Astrocyte (in vitro differentiated cells and primary cell): ENCODE results near the gene ARHGAP9. TPM values are rescaled to one million over a fixed set of nuclear protein-coding genes. Genes with fewer than 3 reads are reported as not detected.

Experiments used
- DNase-seq: peaks from one replicate; pipeline ENCODE4 v3.0.0-alpha.2; 2010; ENCODE audit warnings: low read depth
- FAIRE-seq: peaks from 2 replicates; lab custom pipeline; 2011; peaks lifted over from hg19 to GRCh38; lab: Jason Lieb, UNC
- H2AFZ ChIP-seq: 2 replicates; pipeline ENCODE4 v1.6.0; 2012; ENCODE audit warnings: low read depth, low read length, inconsistent platforms
- H3K27ac ChIP-seq: 2 replicates; pipeline ENCODE4 v1.5.1; 2011; ENCODE audit warnings: low read depth, low read length, inconsistent platforms
- H3K27me3 ChIP-seq: 2 replicates; pipeline ENCODE4 v1.6.0; 2011; ENCODE audit warnings: low read length, inconsistent platforms; ENCODE audit not compliant: insufficient read depth
- H3K36me3 ChIP-seq: 2 replicates; pipeline ENCODE4 v1.5.1; 2011; ENCODE audit warnings: low read length, inconsistent platforms; ENCODE audit not compliant: insufficient read depth
- H3K4me1 ChIP-seq: 2 replicates; pipeline ENCODE4 v1.5.1; 2011; ENCODE audit warnings: low read length, inconsistent platforms; ENCODE audit not compliant: insufficient read depth
- H3K4me2 ChIP-seq: 2 replicates; pipeline ENCODE4 v1.6.0; 2012; ENCODE audit warnings: low read length, inconsistent platforms
- H3K4me3 ChIP-seq: 2 replicates; pipeline ENCODE4 v1.5.1; 2011; ENCODE audit warnings: low read depth, mild to moderate bottlenecking, low read length, inconsistent platforms; ENCODE audit not compliant: insufficient read depth
- H3K79me2 ChIP-seq: 2 replicates; pipeline ENCODE4 v1.6.0; 2012; ENCODE audit warnings: mild to moderate bottlenecking, low read length, inconsistent platforms; ENCODE audit not compliant: insufficient read depth
- H3K9ac ChIP-seq: 2 replicates; pipeline ENCODE4 v1.6.0; 2012; ENCODE audit warnings: mild to moderate bottlenecking, low read length, inconsistent platforms
- H3K9me3 ChIP-seq: 2 replicates; pipeline ENCODE4 v1.5.1; 2012; ENCODE audit warnings: low read depth, mild to moderate bottlenecking, low read length, inconsistent platforms; ENCODE audit not compliant: insufficient read depth
- H4K20me1 ChIP-seq: 2 replicates; pipeline ENCODE4 v1.6.0; 2012; ENCODE audit warnings: low read length, inconsistent platforms; ENCODE audit not compliant: insufficient read depth
- H3K27ac Mint-ChIP-seq: one replicate; pipeline ENCODE4 v1.8.0; 2021; ENCODE audit warnings: mild to moderate bottlenecking, mixed read lengths; ENCODE audit not compliant: unreplicated experiment
- H3K27me3 Mint-ChIP-seq: one replicate; pipeline ENCODE4 v1.8.0; 2021; ENCODE audit warnings: low read depth, mixed read lengths; ENCODE audit not compliant: unreplicated experiment
- H3K36me3 Mint-ChIP-seq: one replicate; pipeline ENCODE4 v1.8.0; 2021; ENCODE audit warnings: low read depth, mixed read lengths; ENCODE audit not compliant: unreplicated experiment
- H3K4me1 Mint-ChIP-seq: one replicate; pipeline ENCODE4 v1.8.0; 2021; ENCODE audit warnings: low read depth, mixed read lengths; ENCODE audit not compliant: unreplicated experiment
- H3K4me3 Mint-ChIP-seq: one replicate; pipeline ENCODE4 v1.8.0; 2021; ENCODE audit warnings: mild to moderate bottlenecking, moderate library complexity, mixed read lengths; ENCODE audit not compliant: unreplicated experiment
- H3K9me3 Mint-ChIP-seq: one replicate; pipeline ENCODE4 v1.8.0; 2021; ENCODE audit warnings: mild to moderate bottlenecking, mixed read lengths; ENCODE audit not compliant: unreplicated experiment
- CTCF ChIP-seq: IDR thresholded peaks from 2 replicates; pipeline ENCODE4 v1.5.1; 2011; ENCODE audit warnings: low read depth, mild to moderate bottlenecking, inconsistent platforms, low read length, moderate library complexity; ENCODE audit not compliant: insufficient read depth
- EZH2 ChIP-seq: IDR thresholded peaks from 2 replicates; pipeline ENCODE4 v1.6.1; 2012; ENCODE audit warnings: mild to moderate bottlenecking, low read length, inconsistent platforms; ENCODE audit not compliant: insufficient read depth
- total RNA-seq: library from RNA; stranded (reverse); gene quantifications from 2 replicates; pipeline ENCODE4 v1.2.1, GENCODE V29; 2021

ARHGAP9 gene
- total RNA-seq, 1 donor from 2014 or later = 3.1 TPM

- Histone ChIP-seq H3K4me3 (peak overlapping the region; percentile 28), H3K36me3 (no peaks in the 10 kb centered on the region), H3K4me2 (peak overlapping the region; percentile 81), H3K27ac (no peak overlapping the region), H3K9me3 (no peaks in the 10 kb centered on the region), H3K4me1 (peaks cover 9% of the 10 kb centered on the region), H3K79me2 (no peaks in the 10 kb centered on the region), H2AFZ (peak overlapping the region; percentile 66), H3K9ac (no peak overlapping the region), H4K20me1 (no peaks in the 10 kb centered on the region), H3K27me3 (peaks cover 47% of the 10 kb centered on the region)
- Mint-ChIP-seq H3K27ac (no peak overlapping the region), H3K9me3 (peaks cover 16% of the 10 kb centered on the region), H3K27me3 (peaks cover 63% of the 10 kb centered on the region), H3K36me3 (peaks cover 6% of the 10 kb centered on the region), H3K4me3 (peak overlapping the region; percentile 60), H3K4me1 (peaks cover 18% of the 10 kb centered on the region)
- no peak for FAIRE-seq
- no peak for TF ChIP-seq CTCF
- peak; percentile 93 for TF ChIP-seq EZH2
- DNase-seq = no peak
Measured at GRCh38 chr12:57475271-57476161, 4.2 kb downstream of the ARHGAP9 start.

- Mint-ChIP-seq H3K4me3 (peak overlapping the region; percentile 54), H3K4me1 (peaks cover 18% of the 10 kb centered on the region), H3K36me3 (peaks cover 6% of the 10 kb centered on the region), H3K27me3 (peaks cover 65% of the 10 kb centered on the region), H3K27ac (no peak overlapping the region), H3K9me3 (peaks cover 16% of the 10 kb centered on the region)
- H3K27me3 ChIP-seq = peaks cover 46% of the 10 kb centered on the region
- no peak overlapping the region for H3K27ac ChIP-seq
- no peaks in the 10 kb centered on the region for H3K79me2 ChIP-seq
- FAIRE-seq (no peak), DNase-seq (no peak)
- no peaks in the 10 kb centered on the region for H3K36me3 ChIP-seq
- no peak overlapping the region for H3K9ac ChIP-seq
- peak overlapping the region; percentile 81 for H3K4me2 ChIP-seq
- peaks cover 9% of the 10 kb centered on the region for H3K4me1 ChIP-seq
- H4K20me1 ChIP-seq = no peaks in the 10 kb centered on the region
- H3K9me3 ChIP-seq = no peaks in the 10 kb centered on the region
- no peak overlapping the region for H2AFZ ChIP-seq
- no peak for TF ChIP-seq EZH2
- no peak for TF ChIP-seq CTCF
- H3K4me3 ChIP-seq = no peak overlapping the region
Measured at GRCh38 chr12:57474862-57475261, 4.8 kb downstream of the ARHGAP9 start.

GRCh38 chr12:57474430-57474829 is 5.2 kb downstream of the ARHGAP9 start:
- DNase-seq = no peak
- H3K27me3 ChIP-seq = peaks cover 46% of the 10 kb centered on the region

More at GRCh38 chr12:57474430-57474829, 5.2 kb downstream of the ARHGAP9 start:
- no peak for FAIRE-seq
- no peak overlapping the region for H3K4me2 ChIP-seq
- no peak overlapping the region for H3K9ac ChIP-seq
- no peak overlapping the region for H2AFZ ChIP-seq
- Mint-ChIP-seq H3K36me3 (peaks cover 6% of the 10 kb centered on the region), H3K27ac (no peak overlapping the region), H3K4me1 (peaks cover 15% of the 10 kb centered on the region), H3K4me3 (peak overlapping the region; percentile 30), H3K9me3 (peaks cover 16% of the 10 kb centered on the region), H3K27me3 (peaks cover 67% of the 10 kb centered on the region)
- no peaks in the 10 kb centered on the region for H4K20me1 ChIP-seq
- no peak overlapping the region for H3K4me3 ChIP-seq
- H3K4me1 ChIP-seq = peaks cover 9% of the 10 kb centered on the region
- H3K27ac ChIP-seq = no peak overlapping the region
- H3K36me3 ChIP-seq = no peaks in the 10 kb centered on the region
- no peaks in the 10 kb centered on the region for H3K9me3 ChIP-seq
- no peak for TF ChIP-seq EZH2
- TF ChIP-seq CTCF = no peak
- no peaks in the 10 kb centered on the region for H3K79me2 ChIP-seq
